Measurements from ENCODE around the gene PPP1R13L. TPM values are rescaled to one million over a fixed set of nuclear protein-coding genes. Genes with fewer than 3 reads are reported as not detected.

PPP1R13L gene
- total RNA-seq, 1 experiment from 2014 or later, result 36.4 TPM

- no peaks in the 10 kb centered on the region for H4K20me1 ChIP-seq (ENCODE audit: low read length)
- DNase-seq, result no peak
- H3K27ac ChIP-seq (ENCODE audit: low read length), result no peak overlapping the region
- H3K4me1 ChIP-seq (ENCODE audit: insufficient read depth, low read length), result peaks cover 21% of the 10 kb centered on the region
- H3K4me2 ChIP-seq (ENCODE audit: low read length), result no peak overlapping the region
- no TSS peak for BruUV-seq (replicated peaks)
- POLR2A ChIA-PET (ENCODE audit: unreplicated experiment), result no interaction called here
- CTCF ChIA-PET, result no interaction called here
- no peak overlapping the region for H3K9ac ChIP-seq (ENCODE audit: low read length)
- peaks cover 13% of the 10 kb centered on the region for H3K79me2 ChIP-seq (ENCODE audit: low read length)
- H3F3A ChIP-seq (ENCODE audit: low read length, unreplicated experiment), result peaks cover 3% of the 10 kb centered on the region
- no peak overlapping the region for H2AFZ ChIP-seq (ENCODE audit: low read length)
- H3K4me3 ChIP-seq (ENCODE audit: low read length), result no peak overlapping the region
- intact Hi-C loops (cut with micrococcal nuclease), result no loop called here
- no peaks in the 10 kb centered on the region for H3K36me3 ChIP-seq (ENCODE audit: low read depth, low read length)
- TF ChIP-seq EZH2 (IDR thresholded peaks at IDR 0.05; ENCODE audit: low read length, unreplicated experiment) (no peak), CTCF (conservative IDR thresholded peaks at IDR 0.05; ENCODE audit: low read depth, low read length) (no peak), EZH2phosphoT487 (IDR thresholded peaks at IDR 0.05; ENCODE audit: borderline replicate concordance, low read length) (no peak)
- no peaks in the 10 kb centered on the region for H3K27me3 ChIP-seq (ENCODE audit: low read length)
- no peaks in the 10 kb centered on the region for H3K9me2 ChIP-seq (replicated peaks; ENCODE audit: low read length)
- no peak for ATAC-seq
- no peaks in the 10 kb centered on the region for H3K9me3 ChIP-seq (ENCODE audit: low read length)
Measured at GRCh38 chr19:45420356-45420755, 15.5 kb upstream of the PPP1R13L start.

GRCh38 chr19:45419895-45420294, 15.0 kb upstream of the PPP1R13L start:
- intact Hi-C loops (cut with micrococcal nuclease), result no loop called here
- Histone ChIP-seq H3K4me2 (ENCODE audit: low read length) (no peak overlapping the region), H3K4me1 (ENCODE audit: insufficient read depth, low read length) (peaks cover 17% of the 10 kb centered on the region), H3K27me3 (ENCODE audit: low read length) (no peaks in the 10 kb centered on the region), H3K9me3 (ENCODE audit: low read length) (no peaks in the 10 kb centered on the region), H3K4me3 (ENCODE audit: low read length) (no peak overlapping the region), H2AFZ (ENCODE audit: low read length) (no peak overlapping the region), H4K20me1 (ENCODE audit: low read length) (no peaks in the 10 kb centered on the region), H3K79me2 (ENCODE audit: low read length) (peaks cover 13% of the 10 kb centered on the region), H3K9me2 (replicated peaks; ENCODE audit: low read length) (no peaks in the 10 kb centered on the region), H3K9ac (ENCODE audit: low read length) (no peak overlapping the region), H3K27ac (ENCODE audit: low read length) (no peak overlapping the region), H3F3A (ENCODE audit: low read length, unreplicated experiment) (no peaks in the 10 kb centered on the region), H3K36me3 (ENCODE audit: low read depth, low read length) (no peaks in the 10 kb centered on the region)
- POLR2A ChIA-PET (ENCODE audit: unreplicated experiment), result no interaction called here
- CTCF ChIA-PET, result no interaction called here
- DNase-seq, result no peak
- TF ChIP-seq EZH2phosphoT487 (IDR thresholded peaks at IDR 0.05; ENCODE audit: borderline replicate concordance, low read length) (no peak), EZH2 (IDR thresholded peaks at IDR 0.05; ENCODE audit: low read length, unreplicated experiment) (no peak), CTCF (conservative IDR thresholded peaks at IDR 0.05; ENCODE audit: low read depth, low read length) (no peak)
- ATAC-seq, result no peak
- BruUV-seq (replicated peaks), result no TSS peak

GRCh38 chr19:45419396-45419795, 14.5 kb upstream of the PPP1R13L start:
- no peak overlapping the region for H3K4me3 ChIP-seq (ENCODE audit: low read length)
- H3F3A ChIP-seq (ENCODE audit: low read length, unreplicated experiment), result no peaks in the 10 kb centered on the region
- CTCF ChIA-PET, result no interaction called here
- no peak overlapping the region for H3K4me2 ChIP-seq (ENCODE audit: low read length)
- no peak for ATAC-seq
- no TSS peak for BruUV-seq (replicated peaks)
- peaks cover 13% of the 10 kb centered on the region for H3K4me1 ChIP-seq (ENCODE audit: insufficient read depth, low read length)
- H3K36me3 ChIP-seq (ENCODE audit: low read depth, low read length), result no peaks in the 10 kb centered on the region
- peaks cover 13% of the 10 kb centered on the region for H3K79me2 ChIP-seq (ENCODE audit: low read length)
- intact Hi-C loops (cut with micrococcal nuclease), result no loop called here
- DNase-seq, result no peak
- H3K9me2 ChIP-seq (replicated peaks; ENCODE audit: low read length), result no peaks in the 10 kb centered on the region
- TF ChIP-seq EZH2phosphoT487 (IDR thresholded peaks at IDR 0.05; ENCODE audit: borderline replicate concordance, low read length) (no peak), EZH2 (IDR thresholded peaks at IDR 0.05; ENCODE audit: low read length, unreplicated experiment) (no peak), CTCF (conservative IDR thresholded peaks at IDR 0.05; ENCODE audit: low read depth, low read length) (no peak)
- no peak overlapping the region for H2AFZ ChIP-seq (ENCODE audit: low read length)
- H3K27me3 ChIP-seq (ENCODE audit: low read length), result no peaks in the 10 kb centered on the region
- H3K9me3 ChIP-seq (ENCODE audit: low read length), result no peaks in the 10 kb centered on the region
- H3K9ac ChIP-seq (ENCODE audit: low read length), result no peak overlapping the region
- H4K20me1 ChIP-seq (ENCODE audit: low read length), result no peaks in the 10 kb centered on the region
- POLR2A ChIA-PET (ENCODE audit: unreplicated experiment), result no interaction called here
- H3K27ac ChIP-seq (ENCODE audit: low read length), result no peak overlapping the region
